Measurements from ENCODE around the gene ARHGAP12.

ARHGAP12 gene

GRCh38 chr10:31924833-31925232 lies 3.8 kb downstream of the ARHGAP12 start:
- no peaks in the 10 kb centered on the region for H3K9me3 ChIP-seq (ENCODE audit: control insufficient read depth, insufficient read depth, low read length)

GRCh38 chr10:31923389-31923788 lies 5.2 kb downstream of the ARHGAP12 start:
- Histone ChIP-seq H3K9me3 (ENCODE audit: control insufficient read depth, insufficient read depth, low read length) (no peaks in the 10 kb centered on the region), H3K36me3 (ENCODE audit: insufficient read depth, low read length) (no peaks in the 10 kb centered on the region), H3K9ac (ENCODE audit: low read depth, low read length) (no peak overlapping the region), H3K4me1 (ENCODE audit: insufficient read depth, low read length) (peaks cover 11% of the 10 kb centered on the region)

More at GRCh38 chr10:31924833-31925232, 3.8 kb downstream of the ARHGAP12 start:
- Histone ChIP-seq H3K9ac (ENCODE audit: low read depth, low read length) (no peak overlapping the region), H3K4me1 (ENCODE audit: insufficient read depth, low read length) (peaks cover 15% of the 10 kb centered on the region), H3K36me3 (ENCODE audit: insufficient read depth, low read length) (no peaks in the 10 kb centered on the region)

GRCh38 chr10:31921031-31921430 lies 7.6 kb downstream of the ARHGAP12 start:
- Histone ChIP-seq H3K9me3 (ENCODE audit: control insufficient read depth, insufficient read depth, low read length) (no peaks in the 10 kb centered on the region), H3K36me3 (ENCODE audit: insufficient read depth, low read length) (no peaks in the 10 kb centered on the region), H3K4me1 (ENCODE audit: insufficient read depth, low read length) (peaks cover 8% of the 10 kb centered on the region), H3K9ac (ENCODE audit: low read depth, low read length) (no peak overlapping the region)

- Histone ChIP-seq H3K36me3 (ENCODE audit: insufficient read depth, low read length) (no peaks in the 10 kb centered on the region), H3K9ac (ENCODE audit: low read depth, low read length) (no peak overlapping the region), H3K4me1 (ENCODE audit: insufficient read depth, low read length) (peaks cover 4% of the 10 kb centered on the region), H3K9me3 (ENCODE audit: control insufficient read depth, insufficient read depth, low read length) (no peaks in the 10 kb centered on the region)
These were observed 8.1 kb downstream of the ARHGAP12 start for GRCh38 chr10:31920538-31920937.

GRCh38 chr10:31918671-31919409 lies 9.8 kb downstream of the ARHGAP12 start:
- Histone ChIP-seq H3K36me3 (ENCODE audit: insufficient read depth, low read length) (no peaks in the 10 kb centered on the region), H3K9ac (ENCODE audit: low read depth, low read length) (no peak overlapping the region), H3K9me3 (ENCODE audit: control insufficient read depth, insufficient read depth, low read length) (no peaks in the 10 kb centered on the region), H3K4me1 (ENCODE audit: insufficient read depth, low read length) (peaks cover 10% of the 10 kb centered on the region)

- H3K9ac ChIP-seq (ENCODE audit: low read depth, low read length), result no peak overlapping the region
These were observed 14.3 kb downstream of the ARHGAP12 start for GRCh38 chr10:31914370-31914769.

GRCh38 chr10:31912898-31913850 lies 15.5 kb downstream of the ARHGAP12 start:
- H3K9me3 ChIP-seq (ENCODE audit: control insufficient read depth, insufficient read depth, low read length), result no peaks in the 10 kb centered on the region
- no peak overlapping the region for H3K9ac ChIP-seq (ENCODE audit: low read depth, low read length)
- peaks cover 26% of the 10 kb centered on the region for H3K4me1 ChIP-seq (ENCODE audit: insufficient read depth, low read length)
- H3K36me3 ChIP-seq (ENCODE audit: insufficient read depth, low read length), result no peaks in the 10 kb centered on the region

More at GRCh38 chr10:31914370-31914769, 14.3 kb downstream of the ARHGAP12 start:
- Histone ChIP-seq H3K4me1 (ENCODE audit: insufficient read depth, low read length) (peaks cover 26% of the 10 kb centered on the region), H3K36me3 (ENCODE audit: insufficient read depth, low read length) (no peaks in the 10 kb centered on the region), H3K9me3 (ENCODE audit: control insufficient read depth, insufficient read depth, low read length) (no peaks in the 10 kb centered on the region)

- no peaks in the 10 kb centered on the region for H3K9me3 ChIP-seq (ENCODE audit: control insufficient read depth, insufficient read depth, low read length)
- H3K9ac ChIP-seq (ENCODE audit: low read depth, low read length), result no peak overlapping the region
- H3K4me1 ChIP-seq (ENCODE audit: insufficient read depth, low read length), result peaks cover 26% of the 10 kb centered on the region
- H3K36me3 ChIP-seq (ENCODE audit: insufficient read depth, low read length), result no peaks in the 10 kb centered on the region; the same call in 1 of the 2 replicates
These were observed 16.3 kb downstream of the ARHGAP12 start for GRCh38 chr10:31912289-31912688.

- Histone ChIP-seq H3K4me1 (ENCODE audit: insufficient read depth, low read length) (peaks cover 26% of the 10 kb centered on the region), H3K9me3 (ENCODE audit: control insufficient read depth, insufficient read depth, low read length) (no peaks in the 10 kb centered on the region), H3K36me3 (ENCODE audit: insufficient read depth, low read length) (no peaks in the 10 kb centered on the region; the same call in 1 of the 2 replicates), H3K9ac (ENCODE audit: low read depth, low read length) (no peak overlapping the region)
These were observed 18.6 kb downstream of the ARHGAP12 start for GRCh38 chr10:31910016-31910415.

- no peak overlapping the region for H3K9ac ChIP-seq (ENCODE audit: low read depth, low read length)
These were observed 20.5 kb downstream of the ARHGAP12 start for GRCh38 chr10:31908157-31908556.

GRCh38 chr10:31906039-31906438 lies 22.6 kb downstream of the ARHGAP12 start:
- peaks cover 4% of the 10 kb centered on the region for H3K36me3 ChIP-seq (ENCODE audit: insufficient read depth, low read length)
- no peaks in the 10 kb centered on the region for H3K9me3 ChIP-seq (ENCODE audit: control insufficient read depth, insufficient read depth, low read length)
- no peaks in the 10 kb centered on the region for H3K4me1 ChIP-seq (ENCODE audit: insufficient read depth, low read length)
- no peak overlapping the region for H3K9ac ChIP-seq (ENCODE audit: low read depth, low read length)

More at GRCh38 chr10:31908157-31908556, 20.5 kb downstream of the ARHGAP12 start:
- Histone ChIP-seq H3K4me1 (ENCODE audit: insufficient read depth, low read length) (peaks cover 9% of the 10 kb centered on the region), H3K36me3 (ENCODE audit: insufficient read depth, low read length) (no peaks in the 10 kb centered on the region; the same call in 1 of the 2 replicates), H3K9me3 (ENCODE audit: control insufficient read depth, insufficient read depth, low read length) (no peaks in the 10 kb centered on the region)

- H3K36me3 ChIP-seq (ENCODE audit: insufficient read depth, low read length), result peaks cover 4% of the 10 kb centered on the region
- no peak overlapping the region for H3K9ac ChIP-seq (ENCODE audit: low read depth, low read length)
- H3K4me1 ChIP-seq (ENCODE audit: insufficient read depth, low read length), result no peaks in the 10 kb centered on the region
- H3K9me3 ChIP-seq (ENCODE audit: control insufficient read depth, insufficient read depth, low read length), result no peaks in the 10 kb centered on the region
These were observed 23.0 kb downstream of the ARHGAP12 start for GRCh38 chr10:31905586-31905985.

- peaks cover 4% of the 10 kb centered on the region for H3K36me3 ChIP-seq (ENCODE audit: insufficient read depth, low read length)
- H3K9me3 ChIP-seq (ENCODE audit: control insufficient read depth, insufficient read depth, low read length), result no peaks in the 10 kb centered on the region
- H3K4me1 ChIP-seq (ENCODE audit: insufficient read depth, low read length), result peaks cover 2% of the 10 kb centered on the region
- no peak overlapping the region for H3K9ac ChIP-seq (ENCODE audit: low read depth, low read length)
These were observed 26.0 kb downstream of the ARHGAP12 start for GRCh38 chr10:31902625-31903024.

- Histone ChIP-seq H3K4me1 (ENCODE audit: insufficient read depth, low read length) (peaks cover 11% of the 10 kb centered on the region), H3K9me3 (ENCODE audit: control insufficient read depth, insufficient read depth, low read length) (no peaks in the 10 kb centered on the region), H3K36me3 (ENCODE audit: insufficient read depth, low read length) (peaks cover under 1% of the 10 kb centered on the region; the same call in 1 of the 2 replicates), H3K9ac (ENCODE audit: low read depth, low read length) (no peak overlapping the region)
These were observed 31.1 kb downstream of the ARHGAP12 start for GRCh38 chr10:31897506-31897905.

Measured in ES-I3 (cell line).